ENCODE data around the gene GLDC.
"Not testable (repeated sequence)": the region's sequence is repeated elsewhere in the genome, so short reads cannot be mapped to it uniquely, and the experiment has no call there.

Gene GLDC

DNA sequence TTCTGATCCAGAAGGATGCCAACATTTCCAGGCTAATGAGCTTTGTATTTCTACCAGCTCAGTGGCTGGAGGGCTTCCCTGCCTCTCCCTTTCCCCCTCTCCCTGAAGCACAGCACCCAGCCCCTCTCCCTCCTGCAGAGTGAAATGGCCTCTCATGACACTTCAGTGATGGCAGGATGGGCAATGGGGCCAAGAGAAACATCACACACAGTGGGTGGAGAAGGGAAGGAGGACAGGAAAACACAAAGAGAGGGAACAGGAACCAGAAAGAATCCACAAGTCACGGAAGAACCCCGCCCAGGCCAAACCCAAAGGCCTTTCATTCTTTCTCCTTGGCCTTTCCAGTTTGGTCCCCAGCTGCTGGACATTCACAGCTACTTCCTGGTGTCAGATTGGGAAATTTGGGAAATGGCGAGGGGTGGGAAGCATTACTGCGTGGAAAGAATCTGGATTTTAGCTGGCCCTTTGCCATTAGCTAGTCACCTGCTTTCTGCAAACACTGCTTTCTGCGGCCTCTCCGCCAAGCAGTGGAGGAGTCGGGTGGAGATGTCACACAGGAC lies 82.6 kb downstream of the GLDC start:
- no peak for DNase-seq

DNA sequence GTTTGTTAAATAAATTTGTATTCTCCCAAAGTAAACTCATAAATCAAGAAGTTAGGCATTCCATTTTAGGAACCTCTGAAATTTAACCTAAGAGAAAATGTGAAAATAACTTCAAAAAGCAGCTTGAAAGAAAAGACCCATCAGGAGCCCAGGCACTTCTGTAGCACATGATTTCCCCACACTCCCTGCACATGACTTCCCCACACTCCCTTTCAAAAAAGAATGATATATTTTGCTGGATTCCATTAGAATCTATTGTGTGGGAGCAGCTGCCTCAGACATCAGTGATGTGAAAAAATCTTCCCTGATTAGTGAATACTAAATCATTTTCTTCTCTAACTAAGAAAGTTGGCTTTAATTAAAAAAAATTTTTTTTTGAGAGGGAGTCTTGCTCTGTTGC lies 83.3 kb downstream of the GLDC start:
- no peak for DNase-seq

DNA sequence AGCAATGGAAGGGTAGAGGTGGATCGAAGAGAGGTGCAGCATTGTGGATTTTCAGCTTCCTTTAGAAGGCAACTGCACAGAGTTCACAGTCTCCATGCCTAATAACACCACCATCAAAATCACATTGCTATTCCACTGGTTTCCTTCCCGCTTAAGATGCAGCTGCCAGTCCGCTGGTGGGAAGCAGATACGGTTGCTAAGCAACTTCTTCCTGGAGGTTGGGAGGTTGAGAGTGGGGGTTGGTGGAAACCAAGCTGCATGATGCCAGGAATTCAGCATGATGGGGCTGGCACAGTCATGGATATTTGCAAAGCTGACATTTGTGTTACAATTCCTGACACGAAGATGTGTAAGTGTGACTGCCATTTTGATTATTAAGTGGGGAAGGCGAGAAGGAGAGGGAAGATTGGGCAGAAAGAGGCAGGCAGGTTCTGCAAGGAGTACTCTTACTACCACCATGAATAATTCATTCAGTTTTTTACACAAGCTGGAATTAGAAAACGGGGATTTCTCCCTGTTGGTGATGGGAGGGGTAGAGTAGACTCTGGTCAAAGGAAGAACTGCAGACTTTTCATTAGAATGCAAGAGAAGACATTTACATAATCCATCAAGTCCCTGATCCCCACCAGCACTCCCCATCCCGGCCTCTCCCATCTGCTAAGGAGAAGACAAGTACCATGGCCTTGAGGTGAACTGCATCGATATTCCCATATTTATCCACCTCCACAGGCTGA lies 87.5 kb downstream of the GLDC start:
- no peak for DNase-seq

DNA sequence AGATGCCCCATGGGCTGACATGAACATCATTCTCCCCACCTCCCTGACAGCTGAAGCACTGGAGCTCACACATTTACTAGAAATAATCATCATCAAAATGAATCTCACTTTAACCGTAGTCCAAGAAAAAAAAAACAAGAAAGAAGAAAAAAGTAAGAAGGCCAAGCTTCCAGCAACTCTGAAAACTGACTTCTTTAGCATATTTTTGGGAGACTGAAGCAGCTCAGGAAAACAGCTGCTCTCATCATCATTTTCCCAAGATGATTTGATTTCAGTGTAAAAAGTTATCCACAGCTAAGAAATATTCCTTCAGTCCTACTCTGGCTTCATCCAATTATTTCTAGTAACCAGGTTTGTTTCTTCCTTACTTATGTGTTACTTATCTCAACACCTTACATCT lies 91.7 kb downstream of the GLDC start:
- DNase-seq: no peak

DNA sequence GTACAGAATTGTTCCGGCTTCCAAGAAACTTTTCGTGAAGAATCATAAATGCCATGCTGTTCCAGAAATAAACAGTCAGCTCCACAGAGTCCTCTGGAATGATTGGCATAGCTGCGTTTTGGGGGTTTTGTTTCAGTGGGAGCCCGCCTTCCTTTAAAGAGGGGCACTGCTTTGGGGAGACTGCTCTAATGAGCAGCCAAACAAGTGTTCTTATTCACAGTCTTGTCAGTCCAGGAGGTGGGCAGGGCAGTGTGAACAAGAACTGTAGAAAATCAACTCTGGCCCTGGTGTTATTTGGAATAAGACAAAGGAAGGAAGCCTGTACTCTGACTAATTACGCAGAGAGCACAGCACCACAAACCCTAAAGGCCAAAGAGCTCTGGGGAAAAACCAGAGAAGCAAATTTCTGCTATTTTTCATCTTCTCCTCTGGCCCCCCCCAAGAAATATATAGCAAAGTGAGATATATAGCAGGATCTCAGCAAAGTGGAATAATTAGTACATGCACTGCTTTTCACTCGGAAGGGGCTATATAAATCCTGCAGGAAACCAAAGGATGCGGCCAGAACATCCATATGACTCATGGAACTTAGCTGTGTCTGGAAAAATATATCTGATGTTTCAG lies 92.9 kb downstream of the GLDC start:
- DNase-seq: no peak

DNA sequence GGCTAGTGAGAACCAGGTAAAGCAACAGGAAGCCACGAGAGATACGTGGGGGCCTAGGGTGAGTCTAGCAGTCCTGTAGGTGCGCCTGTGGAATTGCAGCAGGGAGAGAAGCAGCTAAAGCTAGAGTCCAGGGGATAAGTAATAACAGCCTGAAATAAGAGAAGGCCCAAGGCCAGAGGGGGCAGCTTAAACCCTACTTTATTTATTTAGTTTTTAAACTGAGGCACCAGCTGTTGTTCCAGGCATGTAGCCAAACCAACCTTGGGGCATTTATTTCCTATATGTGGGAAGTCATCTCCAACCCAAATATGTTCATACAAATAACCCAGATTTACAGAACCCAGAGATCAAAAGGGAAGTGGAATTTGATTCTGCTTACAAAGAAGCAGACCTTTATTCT lies 93.5 kb downstream of the GLDC start:
- no peak for DNase-seq

DNA sequence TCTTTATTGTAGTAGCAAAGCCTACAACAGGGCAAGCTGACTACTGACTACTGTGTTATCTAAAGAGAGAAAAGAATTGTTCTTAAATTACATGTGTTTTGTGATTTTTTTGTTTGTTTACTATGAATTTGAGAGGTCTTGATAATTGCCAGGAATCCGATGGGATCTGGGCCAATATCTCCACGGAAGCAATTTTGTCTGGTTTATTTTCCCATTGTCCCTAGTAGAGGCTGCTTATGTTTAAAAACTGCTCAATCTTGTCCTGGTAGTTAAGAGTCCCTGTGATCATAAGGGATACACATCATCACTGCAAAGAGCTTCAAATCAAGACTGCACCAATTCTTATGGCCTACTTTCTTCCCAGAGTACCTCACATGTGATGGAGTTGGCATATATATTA lies 94.4 kb downstream of the GLDC start:
- no peak for DNase-seq

DNA sequence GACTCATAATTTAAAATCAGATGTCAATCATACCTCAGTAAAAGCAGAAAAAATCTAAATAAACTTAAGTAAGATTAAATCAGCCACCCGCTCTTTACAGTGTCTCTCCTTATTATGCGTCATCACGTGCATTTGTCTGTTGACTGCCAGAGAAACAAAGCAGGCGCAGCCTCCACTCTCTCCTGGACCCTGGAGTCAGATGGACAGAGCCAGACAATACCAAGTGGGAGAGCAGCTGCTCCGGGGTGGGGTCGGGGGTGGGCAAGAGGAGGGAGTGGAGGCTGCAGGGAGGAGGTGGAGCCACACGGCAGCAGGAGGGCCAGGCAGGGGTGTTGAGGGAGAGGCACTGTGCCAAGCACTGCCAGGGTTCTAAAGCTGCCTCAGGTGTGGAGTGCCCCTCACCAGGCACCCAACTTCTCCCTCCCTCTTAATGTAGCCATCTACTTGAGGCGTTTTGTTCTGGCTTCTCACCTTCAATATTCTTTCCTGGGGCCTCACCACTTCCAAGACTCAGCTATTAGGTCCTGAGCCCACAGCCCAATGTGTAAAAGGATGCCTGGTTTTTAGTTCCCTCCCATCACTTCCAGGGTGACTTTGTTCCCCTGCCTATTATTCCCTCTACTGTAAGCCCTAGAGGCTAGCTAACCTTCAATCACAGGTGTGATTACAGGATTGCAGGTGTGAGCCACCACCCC lies 96.3 kb downstream of the GLDC start:
- peak; percentile 45 for DNase-seq

DNA sequence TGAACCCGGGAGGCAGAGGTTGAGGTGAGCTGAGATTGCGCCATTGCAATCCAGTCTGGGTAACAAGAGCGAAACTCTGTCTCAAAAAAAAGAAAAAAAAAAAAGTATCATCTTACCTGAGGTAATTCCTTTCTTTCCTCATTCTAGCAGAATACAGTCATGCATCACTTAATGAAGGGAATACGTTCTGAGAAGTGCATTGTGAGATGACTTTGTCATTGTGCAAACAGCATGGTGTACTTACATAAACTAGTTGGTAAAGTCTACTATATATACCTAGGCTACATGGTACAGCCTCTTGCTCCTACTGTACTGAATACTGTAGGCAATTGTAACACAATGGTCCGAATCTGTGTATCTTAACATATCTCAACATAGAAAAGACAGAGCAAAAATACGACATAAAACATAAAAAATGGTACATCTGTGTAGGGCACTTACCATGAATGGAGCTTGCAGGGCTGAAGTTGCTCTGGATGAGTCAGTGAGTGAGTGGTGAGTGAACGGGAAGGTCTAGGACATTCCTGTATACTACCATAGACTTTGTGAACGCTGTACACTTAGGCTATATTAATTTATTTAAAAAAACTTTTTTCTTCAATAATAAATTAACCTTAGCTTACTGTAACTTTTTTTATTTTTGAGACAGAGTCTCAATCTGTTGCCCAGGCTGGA lies 100.4 kb downstream of the GLDC start:
- no peak for DNase-seq

DNA sequence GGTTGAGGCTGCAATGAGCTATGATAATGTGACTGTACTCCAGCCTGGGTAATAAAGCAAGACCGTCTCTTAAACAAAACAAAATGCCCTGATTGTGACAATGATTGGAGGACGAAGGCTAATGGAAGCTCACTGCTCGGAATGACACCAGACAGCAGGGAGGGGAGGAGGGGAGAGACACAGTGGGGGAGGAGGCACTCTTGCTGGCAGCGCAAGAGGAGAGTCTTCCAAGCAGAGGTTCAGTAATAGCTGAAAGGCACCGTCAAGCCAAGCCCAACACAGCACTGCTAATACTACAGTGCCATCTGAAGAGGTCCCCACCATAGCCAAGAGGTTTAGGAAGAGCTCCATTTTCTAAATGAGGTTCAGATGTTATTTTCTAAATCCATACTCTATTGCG lies 102.3 kb downstream of the GLDC start:
- no peak for DNase-seq

DNA sequence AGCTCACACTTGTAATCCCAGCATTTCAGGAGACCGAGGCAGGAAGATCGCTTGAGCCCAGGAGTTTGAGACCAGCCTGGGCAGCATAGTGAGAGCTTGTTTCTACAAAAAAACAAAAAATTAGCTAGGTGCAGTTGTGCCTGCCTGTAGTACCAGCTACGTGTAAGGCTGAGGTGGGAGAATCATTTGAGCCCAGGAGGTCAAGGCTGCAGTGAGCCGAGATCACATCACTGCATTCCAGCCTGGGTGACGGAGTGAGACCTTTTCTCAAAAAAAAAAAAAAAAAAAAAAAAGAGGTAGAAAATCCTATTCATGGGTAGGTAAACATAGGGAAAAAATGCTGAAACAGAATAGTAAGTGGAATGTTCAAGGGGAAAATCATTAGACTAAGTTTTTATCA lies 102.9 kb downstream of the GLDC start:
- not testable (repeated sequence) for DNase-seq

DNA sequence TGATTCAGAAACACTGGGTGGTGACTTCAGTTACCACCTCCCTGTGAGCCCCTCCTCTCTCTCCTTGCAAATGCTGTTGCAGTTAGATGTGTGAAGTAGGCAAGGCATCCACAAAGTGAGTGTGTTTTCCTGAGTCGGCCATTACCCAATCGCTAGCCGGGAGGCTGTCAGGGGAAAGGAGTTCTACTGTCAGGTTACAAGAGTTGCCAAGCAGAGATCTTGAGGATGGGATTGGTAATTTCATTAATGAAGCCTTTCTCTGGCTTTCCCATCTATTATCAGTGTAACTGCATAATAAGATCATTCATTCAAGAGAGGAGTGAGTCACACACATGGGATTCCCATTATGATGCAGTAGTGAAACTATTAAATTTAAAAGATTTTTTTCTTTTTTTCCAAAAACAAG lies 106.9 kb downstream of the GLDC start:
- no peak for DNase-seq

DNA sequence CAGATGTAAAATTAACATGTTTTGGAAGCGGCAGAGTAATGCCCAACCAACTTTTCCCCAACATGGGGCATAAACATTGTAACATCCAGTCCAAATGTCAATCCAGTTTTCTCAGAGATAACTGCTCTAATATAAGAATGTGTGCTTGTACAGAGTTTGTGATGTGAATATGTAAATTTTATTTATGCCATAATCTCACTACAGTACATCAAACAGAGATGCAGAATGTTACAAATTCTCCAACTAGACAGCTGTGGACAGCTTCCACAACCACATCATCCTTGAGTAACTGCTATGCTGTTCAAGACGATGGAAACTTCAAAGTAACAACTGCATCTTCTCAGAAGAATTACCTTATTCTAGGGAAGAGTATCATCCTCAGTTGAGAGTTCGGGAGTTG lies 109.9 kb downstream of the GLDC start:
- DNase-seq: no peak

DNA sequence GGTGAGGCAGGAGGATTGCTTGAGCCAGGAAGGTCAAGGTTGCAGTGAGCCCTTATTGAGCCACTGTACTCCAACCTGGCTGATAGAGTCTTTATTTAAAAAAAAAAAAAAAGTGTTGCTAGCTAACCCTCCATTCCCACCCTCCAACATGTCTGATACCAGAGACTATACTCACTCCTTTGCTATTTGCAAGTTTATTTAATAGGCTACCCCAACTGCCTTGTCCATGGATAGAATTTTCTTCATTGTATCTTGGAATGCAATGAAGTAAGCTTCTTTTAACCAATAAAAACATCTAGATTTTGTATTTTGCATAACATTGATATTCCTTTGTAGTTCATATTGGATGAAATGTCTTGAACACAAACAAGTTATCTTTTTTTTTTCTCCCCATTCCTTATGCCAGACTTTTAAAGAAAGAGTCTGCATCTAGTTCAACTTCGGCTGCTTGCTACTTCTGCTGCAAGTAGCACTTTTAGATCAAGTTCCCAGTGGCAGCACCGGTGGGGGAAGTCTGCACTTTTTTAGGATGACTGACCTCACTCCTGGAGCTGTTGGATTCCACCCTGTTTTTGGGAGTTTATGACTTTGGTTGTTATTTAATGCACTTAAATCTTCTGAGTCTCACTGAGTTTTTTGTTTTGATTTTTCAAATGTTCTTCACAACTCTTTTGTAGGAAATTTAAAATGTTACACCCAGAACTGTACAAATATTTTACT lies 120.0 kb downstream of the GLDC start:
- DNase-seq: no peak

DNA sequence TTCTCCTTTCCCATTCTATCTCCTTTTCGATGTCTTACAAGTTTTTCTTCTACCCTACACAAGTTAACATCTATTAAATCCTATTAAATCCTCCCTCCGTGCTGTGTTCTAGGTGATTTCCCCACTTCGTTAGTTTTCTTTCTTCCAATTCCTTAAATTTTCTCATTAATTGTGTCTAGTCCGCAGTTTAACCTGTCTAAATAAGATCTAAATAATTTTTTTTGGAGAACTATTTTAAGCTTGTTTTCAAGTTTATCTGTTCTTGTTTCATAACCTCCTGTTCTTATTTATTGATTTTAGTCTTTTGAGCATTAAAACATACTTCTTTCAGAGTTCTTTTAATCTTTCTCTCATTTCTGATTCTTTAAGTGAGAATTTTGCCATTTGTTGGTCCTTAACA lies 123.3 kb downstream of the GLDC start:
- DNase-seq: no peak

DNA sequence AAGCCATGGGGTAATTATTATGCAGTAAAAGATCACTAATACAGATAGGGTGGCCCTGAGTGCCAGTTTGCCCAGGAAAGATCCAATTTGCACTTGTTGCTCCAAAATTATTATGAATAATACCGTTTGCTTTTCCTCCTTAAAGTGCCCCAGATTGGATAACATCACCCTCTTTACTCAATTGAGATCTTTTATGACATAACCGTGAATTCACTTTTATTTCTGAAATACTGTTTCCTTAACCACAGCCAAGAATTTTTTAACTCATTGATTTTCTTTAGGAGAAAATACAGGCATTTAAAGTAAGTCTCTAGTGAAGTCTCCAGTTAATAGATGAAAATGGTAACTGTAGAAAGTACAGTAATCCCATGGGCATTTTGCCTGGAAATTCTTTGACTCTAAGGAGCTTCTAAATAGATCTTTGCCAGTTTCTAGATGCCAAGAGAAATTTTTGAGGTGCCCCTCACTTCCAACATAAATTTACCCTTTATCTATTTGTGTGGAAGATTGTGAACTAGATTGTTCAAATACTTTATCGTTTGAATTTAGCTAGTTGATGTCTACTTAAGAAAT lies 133.4 kb downstream of the GLDC start:
- DNase-seq: no peak

DNA sequence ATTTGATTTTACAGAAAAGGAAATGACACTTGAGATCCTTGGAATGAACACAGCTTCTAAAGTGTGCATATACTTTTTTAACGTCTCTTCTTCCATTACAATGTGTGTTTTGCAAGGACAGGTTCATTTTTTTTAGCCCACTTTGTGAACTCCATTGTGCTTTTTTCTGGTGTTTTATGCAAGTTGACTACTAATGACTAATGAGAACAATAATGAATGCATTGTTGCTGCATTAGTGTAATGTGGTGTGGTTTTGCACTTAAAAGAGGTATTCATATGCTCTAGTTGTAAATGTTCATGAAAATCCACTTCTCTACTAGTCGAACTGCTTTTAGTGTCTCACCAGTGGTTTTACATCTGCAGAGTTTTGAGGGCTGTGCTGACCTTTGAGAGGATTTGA lies 139.0 kb downstream of the GLDC start:
- DNase-seq: no peak

DNA sequence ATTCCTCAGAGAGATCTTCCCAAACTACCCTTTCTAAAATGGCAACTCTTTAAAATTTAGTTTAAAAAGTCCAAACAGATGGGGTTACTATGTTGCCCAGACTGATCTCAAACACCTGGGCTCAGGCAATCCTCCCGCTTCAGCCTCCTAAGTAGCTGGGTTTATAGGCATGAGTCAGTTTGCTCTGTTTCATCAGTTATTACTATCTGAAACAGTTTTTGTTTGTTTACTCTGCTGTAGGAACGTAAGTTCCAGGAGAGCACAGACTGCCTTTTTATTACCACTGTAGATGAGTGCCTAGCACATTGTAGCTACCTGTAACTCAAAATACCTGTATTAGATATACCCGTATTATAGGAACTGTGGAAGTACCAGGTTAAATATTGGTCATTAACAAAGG lies 143.1 kb downstream of the GLDC start:
- no peak for DNase-seq

DNA sequence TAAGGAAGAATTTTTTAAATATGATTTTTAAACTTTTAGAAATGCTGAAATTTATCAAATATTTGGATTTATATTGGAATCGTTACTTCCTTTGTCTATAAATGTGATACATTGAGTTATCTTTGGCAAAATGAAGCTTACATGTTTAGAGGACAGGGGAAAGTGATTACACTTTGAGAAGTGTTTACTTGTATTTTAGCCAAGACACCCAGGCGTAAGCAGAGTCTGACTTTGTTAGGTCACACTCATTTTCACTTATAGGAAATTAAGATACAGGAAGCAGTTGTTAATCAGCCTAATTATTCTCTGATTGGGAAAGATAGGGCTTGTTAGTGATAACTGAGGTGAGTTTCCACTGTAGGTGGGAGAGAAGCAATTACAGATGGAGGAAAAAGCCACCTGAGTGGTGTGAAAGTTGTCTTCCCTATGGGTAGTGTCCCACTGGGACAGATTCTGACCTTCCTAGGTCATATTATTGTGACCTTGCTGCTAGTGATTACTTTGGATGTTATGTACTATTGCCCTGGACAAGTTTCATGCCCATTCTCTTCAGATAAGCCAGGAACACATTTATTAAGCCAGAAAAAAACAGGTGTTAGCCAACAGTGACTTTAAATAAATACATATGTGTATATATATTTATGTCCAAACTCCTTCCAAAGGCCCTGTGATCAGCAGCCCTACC lies 143.9 kb downstream of the GLDC start:
- no peak for DNase-seq

DNA sequence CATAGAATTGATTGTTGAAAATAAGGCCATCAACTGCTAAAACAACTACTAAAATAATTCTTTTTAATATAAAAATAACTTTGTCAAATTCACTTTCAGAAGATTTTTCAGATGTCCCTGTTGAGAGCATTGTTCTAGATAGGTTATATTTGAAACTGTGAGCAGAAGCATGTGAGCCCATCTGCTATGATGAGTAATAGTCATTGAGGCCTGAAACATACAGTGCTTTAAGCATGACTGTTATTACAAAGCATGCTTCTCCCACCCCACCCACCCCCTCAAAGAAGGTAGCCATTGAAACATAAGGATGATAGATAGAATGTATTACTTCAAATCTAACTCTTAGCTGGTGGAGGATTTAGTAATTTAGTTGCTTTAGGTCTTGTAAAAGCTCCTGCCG lies 146.5 kb downstream of the GLDC start:
- no peak for DNase-seq

DNA sequence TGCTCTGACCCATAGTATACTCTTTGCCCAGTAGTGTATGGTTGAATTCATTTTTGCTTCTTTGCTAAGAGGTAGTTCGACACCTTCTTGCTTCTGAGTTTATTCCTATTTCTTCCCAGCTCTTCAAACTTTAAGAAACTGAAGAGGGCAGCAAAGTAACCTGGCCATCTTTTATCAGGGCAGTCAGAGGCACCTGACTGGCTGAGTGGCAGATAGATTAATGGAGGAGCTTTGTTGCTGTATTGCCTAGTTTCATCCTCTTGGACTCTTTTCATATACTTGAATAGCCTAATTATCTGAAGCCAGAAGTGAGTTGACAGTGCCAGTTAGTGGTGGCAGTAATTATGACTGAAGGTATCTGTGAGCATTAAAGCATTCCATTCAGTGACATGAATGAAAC lies 150.1 kb downstream of the GLDC start:
- no peak for DNase-seq

DNA sequence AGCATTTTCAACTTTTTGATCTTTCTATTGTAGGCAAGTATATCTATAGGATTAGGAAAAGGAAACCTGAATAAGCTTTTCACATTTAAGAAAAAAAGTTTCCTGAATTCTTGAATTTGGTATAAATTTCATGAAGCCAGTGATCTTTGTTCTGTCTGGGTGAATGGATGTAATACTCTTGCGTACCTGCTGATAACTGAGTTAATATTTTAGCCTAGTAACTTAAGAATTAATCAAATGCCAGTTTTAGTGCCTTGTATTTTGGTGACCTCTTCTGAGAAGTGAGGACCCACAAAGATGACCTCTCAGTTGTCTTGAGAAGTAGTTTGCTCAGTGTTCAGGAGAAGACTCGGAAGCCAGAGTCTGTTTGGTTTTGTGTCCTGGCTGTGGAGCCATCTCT lies 154.7 kb downstream of the GLDC start:
- DNase-seq: no peak

Data from NCI-H2107 (cell line).